HepG2 (cell line): ENCODE results near the gene WDR93. TPM values are rescaled to one million over a fixed set of nuclear protein-coding genes. Genes with fewer than 3 reads are reported as not detected.

Experiments
- CBX5 ChIP-seq: sonication (generic); formaldehyde crosslinking; IDR thresholded peaks from 2 replicates; pipeline ENCODE4 v1.4.0; 2020; ENCODE audit warnings: missing genetic modification reagents, borderline replicate concordance
- FOSL2 ChIP-seq: sonication (generic); formaldehyde crosslinking; IDR thresholded peaks from 2 replicates; pipeline ENCODE4 v1.4.0; 2020; ENCODE audit warnings: missing genetic modification reagents
- HBP1 ChIP-seq: IDR thresholded peaks from 2 replicates; pipeline ENCODE4 v1.6.1; 2016; ENCODE audit warnings: low read depth, control low read depth
- HMGXB4 ChIP-seq, 2 experiments: sonication (generic) in 1 of 2; formaldehyde crosslinking in 1 of 2; IDR thresholded peaks; 2 replicates each; pipeline versions ENCODE4 v1.4.0 to v1.6.1; 2018 to 2020; ENCODE audit warnings: missing genetic modification reagents in 2 of 2, borderline replicate concordance in 1 of 2, low read depth in 1 of 2, mild to moderate bottlenecking in 1 of 2, missing biosample characterization in 1 of 2
- KDM2A ChIP-seq: sonication (generic); formaldehyde crosslinking; IDR thresholded peaks from 2 replicates; pipeline ENCODE4 v1.4.0; 2020; ENCODE audit warnings: low read depth, missing genetic modification reagents, borderline replicate concordance
- MLX ChIP-seq: IDR thresholded peaks from 2 replicates; pipeline ENCODE4 v1.6.1; 2016
- POLR2G ChIP-seq: fragments of 200-400 bp; formaldehyde crosslinking; IDR thresholded peaks from 2 replicates; pipeline ENCODE4 v1.6.1; 2018; ENCODE audit warnings: mild to moderate bottlenecking, low read depth, low read length, moderate library complexity
- RCOR2 ChIP-seq: IDR thresholded peaks from 2 replicates; pipeline ENCODE4 v1.6.1; 2016; ENCODE audit warnings: missing biosample characterization, missing genetic modification reagents
- REXO4 ChIP-seq: sonication (generic); formaldehyde crosslinking; IDR thresholded peaks from 2 replicates; pipeline ENCODE4 v1.8.0; 2022; ENCODE audit warnings: missing genetic modification reagents, mild to moderate bottlenecking, borderline replicate concordance
- RFXANK ChIP-seq: IDR thresholded peaks from 2 replicates; pipeline ENCODE4 v1.6.1; 2016
- SPEN ChIP-seq: sonication (generic); formaldehyde crosslinking; IDR thresholded peaks from 2 replicates; pipeline ENCODE4 v1.5.1; 2020; ENCODE audit warnings: low read depth, mild to moderate bottlenecking, missing genetic modification reagents
- TFAP4 ChIP-seq: sonication (generic); IDR thresholded peaks from 2 replicates; pipeline ENCODE4 v1.6.1; 2016; ENCODE audit warnings: low read depth, borderline replicate concordance
- ZBTB10 ChIP-seq: sonication (generic); formaldehyde crosslinking; IDR thresholded peaks from 2 replicates; pipeline ENCODE4 v1.4.0; 2020; ENCODE audit warnings: missing genetic modification reagents, borderline replicate concordance
- ZFP90 ChIP-seq: sonication (generic); formaldehyde crosslinking; IDR thresholded peaks from 2 replicates; pipeline ENCODE4 v1.8.0; 2022; ENCODE audit warnings: missing genetic modification reagents, mild to moderate bottlenecking, inconsistent platforms, borderline replicate concordance
- ZNF207 ChIP-seq: fragments of 450-650 bp; IDR thresholded peaks from 2 replicates; pipeline ENCODE4 v1.6.1; 2016; ENCODE audit warnings: antibody characterized with exemption, borderline replicate concordance
- ZNF296 ChIP-seq: sonication (generic); formaldehyde crosslinking; conservative IDR thresholded peaks from 2 replicates; pipeline ENCODE4 v1.5.0; 2020; ENCODE audit warnings: mild to moderate bottlenecking, missing genetic modification reagents
- ZNF34 ChIP-seq: sonication (generic); formaldehyde crosslinking; IDR thresholded peaks from 2 replicates; pipeline ENCODE4 v1.4.0; 2020; ENCODE audit warnings: mild to moderate bottlenecking, missing genetic modification reagents, borderline replicate concordance
- ZNF550 ChIP-seq: sonication (generic); formaldehyde crosslinking; IDR thresholded peaks from 2 replicates; pipeline ENCODE4 v1.4.0; 2020; ENCODE audit warnings: mild to moderate bottlenecking, missing genetic modification reagents, borderline replicate concordance
- ZNF644 ChIP-seq: IDR thresholded peaks from 2 replicates; pipeline ENCODE4 v1.6.1; 2016; ENCODE audit warnings: low read depth
- ZNF7 ChIP-seq: IDR thresholded peaks from 2 replicates; pipeline ENCODE4 v1.6.1; 2016; ENCODE audit warnings: missing biosample characterization, missing genetic modification reagents
- ZSCAN21 ChIP-seq: sonication (generic); formaldehyde crosslinking; IDR thresholded peaks from 2 replicates; pipeline ENCODE4 v1.8.0; 2022; ENCODE audit warnings: mild to moderate bottlenecking, missing genetic modification reagents, moderate library complexity, borderline replicate concordance
- polyA plus RNA-seq, 8 experiments: library from polyadenylated mRNA; depleted of rRNA in 3 of 8; stranded (reverse) in 7 of 8; unstranded in 1 of 8; fragments of >200 nt; fragmentation: Illumina TruSeq in 4 of 8; extraction: Trizol in 4 of 8; gene quantifications; 2 replicates each; pipeline versions ENCODE4 v1.2.1 to v1.2.3, GENCODE V29; 2011 to 2016; ENCODE audit warnings: low read depth in 4 of 8, missing spikeins in 1 of 8, mixed read lengths in 1 of 8; ENCODE audit not compliant: insufficient read depth in 1 of 8
- total RNA-seq, 5 experiments: library from RNA; depleted of rRNA; stranded (reverse); fragments of >200 nt; fragmentation: Illumina TruSeq; extraction: Trizol; gene quantifications; 2 replicates each; pipeline ENCODE4 v1.2.3, GENCODE V29; 2016; ENCODE audit warnings: low read depth in 1 of 5

Gene WDR93
- total and polyA plus RNA-seq, 2 of the 13 experiments (the other 11 are each of a cell fraction or from before 2014, with no cell fraction given) = 0.07 TPM; not detected in 1

- TF ChIP-seq ZBTB10 = no peak
- TF ChIP-seq KDM2A (CRISPR knock-in tag) = peak; percentile 76; the same call in 1 of the 2 replicates
- no peak for TF ChIP-seq ZNF207
- TF ChIP-seq ZSCAN21 (CRISPR knock-in tag) = no peak
- no peak for TF ChIP-seq RFXANK (CRISPR knock-in tag)
- TF ChIP-seq ZNF550 = no peak
- peak; percentile 79 for TF ChIP-seq MLX (CRISPR knock-in tag)
- TF ChIP-seq ZNF296 (CRISPR knock-in tag) = no peak
- TF ChIP-seq TFAP4 = peak; percentile 77; the same call in 1 of the 2 replicates
- peak; percentile 8; the same call in 1 of the 2 replicates for TF ChIP-seq ZFP90
- TF ChIP-seq ZNF644 = no peak
- TF ChIP-seq POLR2G = peak; percentile 80
- peak; percentile 89 for TF ChIP-seq HBP1 (CRISPR knock-in tag)
- TF ChIP-seq FOSL2 (CRISPR knock-in tag) = 0 out of 2 replicates have a peak, but pooled peaks have one; percentile 27
- no peak for TF ChIP-seq ZNF34 (CRISPR knock-in tag)
- no peak for TF ChIP-seq RCOR2 (CRISPR knock-in tag)
- TF ChIP-seq SPEN (CRISPR knock-in tag) = peak; percentile 84
- TF ChIP-seq ZNF7 (CRISPR knock-in tag) = no peak
- TF ChIP-seq REXO4 (CRISPR knock-in tag) = peak; percentile 53; the same call in 1 of the 2 replicates
- TF ChIP-seq CBX5 = peak; percentile 11; the same call in 1 of the 2 replicates
- peak; percentile 59; a peak in 3 of 4 replicates for TF ChIP-seq HMGXB4 (CRISPR knock-in tag; IDR thresholded peaks at IDR 0.05; ENCODE audit: borderline replicate concordance in 1 of 2, low read depth in 1 of 2)
Observed at GRCh38 chr15:89690276-89691218, at the start of gene WDR93, which contains the start of gene PEX11A (continued).
